Right ventricle myocardium superior (tissue), 1 donor: ENCODE results near the gene GARIN5A. TPM values are rescaled to one million over a fixed set of nuclear protein-coding genes. Genes with fewer than 3 reads are reported as not detected.
"Not testable (repeated sequence)": the region's sequence is repeated elsewhere in the genome, so short reads cannot be mapped to it uniquely, and the experiment has no call there.

Experiments used
- ATAC-seq: fragments of 200-7000 bp; cut with Tn5 transposase; one replicate; pipeline ENCODE4 v1.9.1; 2020; ENCODE audit warnings: mild to moderate bottlenecking; ENCODE audit not compliant: poor library complexity
- DNase-seq: peaks from one replicate; pipeline ENCODE4 v3.0.0-alpha.2; 2020
- intact Hi-C: fragments of 100-400 bp; cut with DNase I; formaldehyde crosslinking; loops from one replicate; pipeline ENCODE4 v1.11.2; 2022
- total RNA-seq: library from RNA; stranded (reverse); fragmentation: NEBNext Ultra II Directional; extraction: Animal tissue kit (Norgen Biotek cat#: 25700); gene quantifications from one replicate; pipeline ENCODE4 v1.2.1, GENCODE V29; 2021
- donor health status: DM: no; HTN: yes; CAD: no; lungs with severe emphysema.

GARIN5A gene
- total RNA-seq, 1 donor from 2014 or later, result 2.0 TPM

- intact Hi-C loops, result no loop called here
- ATAC-seq, result no peak
Observed at GRCh38 chr19:50475736-50476223, 868 bp downstream of the GARIN5A start.

GRCh38 chr19:50475101-50475568 lies 1.5 kb downstream of the GARIN5A start:
- ATAC-seq (no peak), DNase-seq (no peak)
- intact Hi-C loops, result no loop called here

More at GRCh38 chr19:50475736-50476223, 868 bp downstream of the GARIN5A start:
- no peak for DNase-seq

DNA sequence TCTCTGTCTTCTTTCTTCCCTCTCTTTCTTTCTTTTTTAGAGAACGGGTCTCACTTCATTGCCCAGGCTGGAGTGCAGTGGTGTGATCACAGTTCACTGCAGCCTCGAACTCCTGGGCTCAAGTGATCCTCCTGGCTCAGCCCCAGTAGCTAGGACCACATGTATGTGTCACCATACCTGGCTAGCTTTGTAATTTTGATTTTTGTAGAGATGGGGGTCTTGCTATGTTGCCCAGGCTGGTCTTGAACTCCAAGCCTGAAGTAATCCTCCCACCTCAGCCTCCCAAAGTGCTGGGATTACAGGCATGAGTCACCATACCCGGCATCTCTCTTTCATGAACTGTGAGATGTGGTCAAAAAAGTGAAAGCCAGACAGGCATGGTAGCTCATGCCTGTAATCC lies 3.3 kb downstream of the GARIN5A start:
- intact Hi-C loops, DNase-seq, ATAC-seq: not testable (repeated sequence)

- intact Hi-C loops, result no loop called here
- no peak for ATAC-seq
- no peak for DNase-seq
Observed at GRCh38 chr19:50468818-50469217, 7.8 kb downstream of the GARIN5A start.

GRCh38 chr19:50467566-50467965 lies 9.1 kb downstream of the GARIN5A start:
- no peak for DNase-seq
- no peak for ATAC-seq
- intact Hi-C loops, result no loop called here

GRCh38 chr19:50466706-50467039 lies 10.0 kb downstream of the GARIN5A start:
- DNase-seq, result no peak
- ATAC-seq, result no peak
- intact Hi-C loops, result no loop called here

GRCh38 chr19:50465986-50466705 lies 10.5 kb downstream of the GARIN5A start:
- DNase-seq (no peak), ATAC-seq (no peak)
- intact Hi-C loops, result no loop called here

- intact Hi-C loops, result loop anchor here (5.0 kb wide), 1 partner anchor 98 kb away; the partner anchor contains the start of gene NAPSA
- DNase-seq (no peak), ATAC-seq (no peak)
Observed at GRCh38 chr19:50465000-50465399, 11.6 kb downstream of the GARIN5A start.

GRCh38 chr19:50464348-50464747 lies 12.3 kb downstream of the GARIN5A start:
- ATAC-seq (no peak), DNase-seq (no peak)
- intact Hi-C loops, result loop anchor here (5.0 kb wide), 1 partner anchor 97 kb away; the partner anchor contains the start of gene NAPSA

DNA sequence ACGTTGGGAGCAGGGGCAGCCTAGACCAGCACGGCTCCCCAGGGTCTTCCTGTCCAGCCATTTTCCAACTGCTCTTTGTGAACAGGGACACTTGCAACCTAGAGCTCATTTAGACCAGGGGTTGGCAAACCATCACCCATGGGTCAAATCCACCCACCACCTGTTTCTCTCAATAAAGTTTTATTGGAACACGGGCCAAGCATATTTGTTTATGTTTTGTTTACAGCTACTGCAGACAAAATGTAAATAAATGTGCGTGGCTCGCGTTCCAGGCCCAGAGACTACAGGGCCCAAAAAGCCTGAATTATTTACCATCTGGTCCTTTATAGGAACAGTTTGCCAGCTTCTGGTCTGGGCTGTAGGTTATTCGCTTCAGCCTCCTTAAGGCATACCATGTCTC lies 13.7 kb downstream of the GARIN5A start:
- intact Hi-C loops, result loop anchor here (5.0 kb wide), 1 partner anchor 96 kb away; the partner anchor contains the start of gene NAPSA
- ATAC-seq (no peak), DNase-seq (no peak)

GRCh38 chr19:50461066-50461875 lies 15.4 kb downstream of the GARIN5A start:
- DNase-seq (peak; percentile 60), ATAC-seq (peak; percentile 86)
- intact Hi-C loops, result loop anchor here (5.0 kb wide), 1 partner anchor 94 kb away; the partner anchor contains the start of gene NAPSA

- DNase-seq, result no peak
- intact Hi-C loops, result loop anchor here (5.0 kb wide), 1 partner anchor 93 kb away; the partner anchor contains the start of gene NAPSA
- ATAC-seq, result no peak
Observed at GRCh38 chr19:50460161-50460765, 16.4 kb downstream of the GARIN5A start.

- intact Hi-C loops, result loop anchor here (5.0 kb wide), 1 partner anchor 92 kb away; the partner anchor contains the start of gene NAPSA
- DNase-seq (no peak), ATAC-seq (no peak)
Observed at GRCh38 chr19:50459638-50460037, 17.0 kb downstream of the GARIN5A start.

GRCh38 chr19:50459067-50459456 lies 17.6 kb downstream of the GARIN5A start:
- DNase-seq (no peak), ATAC-seq (no peak)
- intact Hi-C loops, result no loop called here

DNA sequence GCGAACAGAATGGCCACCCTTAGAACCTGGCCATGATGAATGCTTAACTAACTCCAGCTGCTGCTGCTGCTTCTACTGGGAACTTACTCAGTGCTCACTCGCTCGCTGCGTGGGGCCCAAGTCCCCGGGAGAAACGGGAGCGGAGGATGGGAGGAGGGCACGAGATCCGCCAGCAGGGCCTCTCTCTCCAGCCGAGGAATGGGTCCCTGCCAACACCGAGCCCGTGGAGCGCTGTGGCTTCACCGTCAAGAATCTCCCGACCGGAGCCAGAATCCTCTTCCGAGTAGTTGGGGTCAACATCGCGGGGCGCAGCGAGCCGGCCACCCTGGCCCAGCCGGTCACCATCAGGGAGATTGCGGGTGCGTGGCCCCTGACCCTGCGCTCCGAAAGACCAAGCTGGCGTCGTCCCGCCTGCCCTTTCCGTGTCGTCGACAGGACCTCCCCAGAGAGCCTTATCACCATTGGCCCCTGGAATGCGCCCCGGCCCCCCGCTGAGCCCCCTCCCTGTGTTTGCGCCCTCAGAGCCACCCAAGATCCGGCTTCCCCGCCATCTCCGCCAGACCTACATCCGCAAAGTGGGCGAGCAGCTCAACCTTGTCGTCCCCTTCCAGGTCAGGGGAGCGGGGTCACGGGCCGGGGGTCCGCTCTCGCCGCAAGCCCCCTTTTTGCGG lies 18.1 kb downstream of the GARIN5A start:
- ATAC-seq, result no peak
- no peak for DNase-seq
- intact Hi-C loops, result no loop called here

GRCh38 chr19:50457300-50457699 lies 19.3 kb downstream of the GARIN5A start:
- ATAC-seq (no peak), DNase-seq (no peak)
- intact Hi-C loops, result no loop called here

DNA sequence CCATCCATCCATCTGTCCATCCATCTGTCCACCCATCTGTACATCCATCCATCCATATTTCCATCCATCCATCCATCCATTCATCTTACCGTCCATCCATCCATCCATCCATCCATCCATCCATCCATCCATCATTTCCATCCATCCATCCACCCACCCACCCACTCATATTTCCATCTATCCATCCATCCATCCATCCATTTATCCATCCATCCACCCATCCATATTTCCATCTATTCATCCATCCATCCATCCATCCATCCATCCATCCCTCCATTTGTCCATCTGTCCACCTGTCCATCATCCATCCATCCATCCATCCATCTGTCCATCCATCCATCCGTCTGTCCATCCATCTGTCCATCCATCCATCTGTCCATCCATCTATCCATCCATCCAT lies 20.7 kb downstream of the GARIN5A start:
- intact Hi-C loops, result no loop called here

GRCh38 chr19:50453243-50453642 lies 23.4 kb downstream of the GARIN5A start:
- intact Hi-C loops, result no loop called here
- ATAC-seq (no peak), DNase-seq (no peak)

More for the DNA sequence above, 20.7 kb downstream of the GARIN5A start:
- ATAC-seq (no peak), DNase-seq (no peak)

DNA sequence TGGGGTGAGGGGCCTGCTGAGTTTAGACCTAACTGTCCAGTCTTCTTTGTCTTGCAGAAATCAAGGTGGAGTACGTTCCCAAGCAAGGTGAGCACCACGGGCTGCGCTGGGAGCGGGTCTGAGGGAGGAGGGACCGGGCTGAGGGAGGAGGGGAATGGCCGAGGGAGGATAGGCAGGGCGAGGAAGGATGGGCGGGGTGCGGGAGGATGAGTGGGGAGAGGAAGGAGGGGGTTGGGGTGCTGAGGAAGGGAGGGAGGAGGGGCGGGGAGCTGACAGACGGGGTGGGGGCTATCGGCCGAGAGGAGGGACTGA lies 25.5 kb downstream of the GARIN5A start:
- ATAC-seq, result no peak
- intact Hi-C loops, result no loop called here
- no peak for DNase-seq
